GM12878 (cell line): ENCODE results near the gene FAS. TPM values are rescaled to one million over a fixed set of nuclear protein-coding genes. Genes with fewer than 3 reads are reported as not detected.

ENCODE experiments used
- ATAC-seq: fragments of 200-7000 bp; cut with Tn5 transposase; 3 replicates; pipeline ENCODE4 v1.9.1; 2020; ENCODE audit warnings: mild to moderate bottlenecking, moderate library complexity
- BruUV-seq: library from RNA; stranded (reverse); fragments of 400-500 nt; replicated peaks from 2 replicates; lab custom pipeline; 2021; lab: Mats Ljungman, UMichigan
- CTCF ChIA-PET: fragments of 300-600 bp; sonication (Branson Sonifier 250); formaldehyde crosslinking; extraction: SDS; loops from one replicate; lab custom pipeline; 2021; ENCODE audit warnings: inconsistent platforms; lab: Yijun Ruan, JAX
- POLR2A ChIA-PET: fragments of 350-600 bp; formaldehyde crosslinking; extraction: SDS; loops from one replicate; lab custom pipeline; 2021; ENCODE audit warnings: inconsistent platforms; lab: Charles Lee
- RAD21 ChIA-PET: fragments of 300-600 bp; sonication (Branson Sonifier 250); formaldehyde crosslinking; loops from one replicate; lab custom pipeline; 2023; ENCODE audit warnings: antibody characterized with exemption; ENCODE audit not compliant: unreplicated experiment; lab: Charles Lee
- SMC1A ChIA-PET: fragments of 300-600 bp; sonication (Branson Sonifier 250); formaldehyde crosslinking; loops from one replicate; lab custom pipeline; 2023; ENCODE audit not compliant: unreplicated experiment, uncharacterized antibody; lab: Charles Lee
- DNase-seq: peaks from one replicate; pipeline ENCODE4 v3.0.0-alpha.2; 2011; ENCODE audit warnings: low read depth, low spot score
- FAIRE-seq: peaks from 3 replicates; lab custom pipeline; 2011; peaks lifted over from hg19 to GRCh38; lab: Jason Lieb, UNC
- H2AFZ ChIP-seq: 2 replicates; pipeline ENCODE4 v1.6.0; 2011; ENCODE audit warnings: low read depth, low read length, control low read depth; ENCODE audit not compliant: control insufficient read depth
- H3K27ac ChIP-seq: 2 replicates; pipeline ENCODE4 v1.5.1; 2011; ENCODE audit warnings: control low read depth; ENCODE audit not compliant: control insufficient read depth, insufficient read depth
- H3K27me3 ChIP-seq, 2 experiments: replicated peaks in 1 of 2; 2 replicates each; pipeline versions ENCODE4 v1.6.0 to v1.6.1; 2011; ENCODE audit warnings: low read length in 1 of 2; ENCODE audit not compliant: control insufficient read depth in 2 of 2, insufficient read depth in 2 of 2
- H3K36me3 ChIP-seq, 2 experiments: 2 replicates each; pipeline ENCODE4 v1.5.1; 2011; ENCODE audit warnings: low read length in 1 of 2; ENCODE audit not compliant: control insufficient read depth in 2 of 2, insufficient read depth in 2 of 2
- H3K4me1 ChIP-seq: 2 replicates; pipeline ENCODE4 v1.6.1; 2011; ENCODE audit warnings: mild to moderate bottlenecking, low read length, moderate library complexity, mixed read lengths; ENCODE audit not compliant: control insufficient read depth, insufficient read depth
- H3K4me2 ChIP-seq: 2 replicates; pipeline ENCODE4 v1.6.0; 2011; ENCODE audit warnings: control low read depth; ENCODE audit not compliant: control insufficient read depth, insufficient read depth
- H3K4me3 ChIP-seq: fragments of 200-600 bp; sonication (generic); 2 replicates; pipeline ENCODE4 v1.5.1; 2016
- H3K79me2 ChIP-seq: 2 replicates; pipeline ENCODE4 v1.6.0; 2011; ENCODE audit warnings: low read length; ENCODE audit not compliant: control insufficient read depth, insufficient read depth
- H3K9ac ChIP-seq: 2 replicates; pipeline ENCODE4 v1.8.0; 2011; ENCODE audit warnings: low read length, control low read depth, mixed read lengths; ENCODE audit not compliant: control insufficient read depth, insufficient read depth
- H3K9me3 ChIP-seq: replicated peaks from 3 replicates; pipeline ENCODE4 v1.5.1; 2011; ENCODE audit warnings: mild to moderate bottlenecking, low read length; ENCODE audit not compliant: control insufficient read depth, insufficient read depth
- H4K20me1 ChIP-seq: 2 replicates; pipeline ENCODE4 v1.6.0; 2011; ENCODE audit not compliant: control insufficient read depth, insufficient read depth
- ATF3 ChIP-seq: IDR thresholded peaks from 2 replicates; pipeline ENCODE4 v1.6.1; 2011; ENCODE audit warnings: low read depth, mild to moderate bottlenecking, low read length, moderate library complexity, borderline replicate concordance; ENCODE audit errors: extremely low read depth
- CHD1 ChIP-seq: IDR thresholded peaks from 2 replicates; pipeline ENCODE4 v1.6.1; 2012; ENCODE audit warnings: low read depth, low read length, improper control_type of control experiment
- CREB1 ChIP-seq: IDR thresholded peaks from 2 replicates; pipeline ENCODE4 v1.6.1; 2012; ENCODE audit warnings: low read depth, mild to moderate bottlenecking, inconsistent platforms
- CUX1 ChIP-seq: IDR thresholded peaks from 2 replicates; pipeline ENCODE4 v1.6.1; 2012; ENCODE audit warnings: improper control_type of control experiment, low read depth, low read length; ENCODE audit not compliant: insufficient replicate concordance
- ELK1 ChIP-seq: IDR thresholded peaks from 2 replicates; pipeline ENCODE4 v1.6.1; 2012; ENCODE audit warnings: low read depth, low read length, improper control_type of control experiment
- EP300 ChIP-seq, 2 experiments: fragments of 150-350 bp in 1 of 2; IDR thresholded peaks; 2 replicates each; pipeline ENCODE4 v1.6.1; 2011 to 2012; ENCODE audit warnings: low read depth in 2 of 2, low read length in 2 of 2, borderline replicate concordance in 1 of 2, improper control_type of control experiment in 1 of 2, inconsistent platforms in 1 of 2; ENCODE audit not compliant: control insufficient read depth in 1 of 2
- JUNB ChIP-seq: IDR thresholded peaks from 2 replicates; pipeline ENCODE4 v1.6.1; 2016; ENCODE audit warnings: antibody characterized with exemption, mild to moderate bottlenecking
- MTA3 ChIP-seq: IDR thresholded peaks from 2 replicates; pipeline ENCODE4 v1.6.1; 2012; ENCODE audit warnings: low read length, inconsistent platforms, borderline replicate concordance
- MXI1 ChIP-seq: fragments of 150-350 bp; IDR thresholded peaks from 2 replicates; pipeline ENCODE4 v1.6.1; 2011; ENCODE audit warnings: low read depth, mild to moderate bottlenecking, inconsistent platforms, low read length, improper control_type of control experiment
- MYB ChIP-seq: fragments of 150-350 bp; IDR thresholded peaks from 2 replicates; pipeline ENCODE4 v1.6.1; 2014; ENCODE audit warnings: mild to moderate bottlenecking, low read depth, low read length, borderline replicate concordance
- NFIC ChIP-seq: IDR thresholded peaks from 2 replicates; pipeline ENCODE4 v1.6.1; 2012; ENCODE audit warnings: low read depth, mild to moderate bottlenecking, inconsistent platforms, low read length, moderate library complexity
- NR2F1 ChIP-seq: fragments of 450-650 bp; conservative IDR thresholded peaks from 2 replicates; pipeline ENCODE4 v1.6.1; 2017; ENCODE audit warnings: mild to moderate bottlenecking
- POLR2AphosphoS2 ChIP-seq: IDR thresholded peaks from 2 replicates; pipeline ENCODE4 v1.6.1; 2011; ENCODE audit warnings: low read depth, mild to moderate bottlenecking, low read length, improper control_type of control experiment, moderate library complexity
- RELA ChIP-seq: fragments of 450-650 bp; IDR thresholded peaks from 2 replicates; pipeline ENCODE4 v1.8.0; 2014; ENCODE audit warnings: borderline replicate concordance; ENCODE audit not compliant: partially characterized antibody
- SMAD1 ChIP-seq: fragments of 450-650 bp; IDR thresholded peaks from 2 replicates; pipeline ENCODE4 v1.6.1; 2018; ENCODE audit warnings: mild to moderate bottlenecking, low read depth; ENCODE audit not compliant: partially characterized antibody
- TARDBP ChIP-seq: IDR thresholded peaks from 2 replicates; pipeline ENCODE4 v1.6.1; 2016; ENCODE audit warnings: borderline replicate concordance
- USF2 ChIP-seq: IDR thresholded peaks from 2 replicates; pipeline ENCODE4 v1.6.1; 2011; ENCODE audit warnings: low read depth, low read length, improper control_type of control experiment, borderline replicate concordance
- YY1 ChIP-seq: IDR thresholded peaks from 2 replicates; pipeline ENCODE4 v1.6.1; 2011; ENCODE audit warnings: low read depth, mild to moderate bottlenecking, low read length
- WGBS: methylation state at CpG from one replicate; pipeline ENCODE4 v1.1.6; 2016; ENCODE audit warnings: low lambda C conversion rate; ENCODE audit not compliant: insufficient replicate concordance, insufficient coverage; ENCODE audit errors: missing lambda C conversion rate; 5-methylcytosine and 5-hydroxymethylcytosine counted together
- in situ Hi-C: fragments of 300-500 bp; cut with MboI; formaldehyde crosslinking; loops from 9 replicates; pipeline ENCODE4 v1.14.3; 2018; ENCODE audit warnings: mixed read lengths
- intact Hi-C: fragments of 100-400 bp; cut with micrococcal nuclease; formaldehyde crosslinking; loops from one replicate; pipeline ENCODE4 v1.14.2; 2022; ENCODE audit not compliant: unreplicated experiment
- polyA plus RNA-seq, 11 experiments: library from polyadenylated mRNA; depleted of rRNA in 4 of 11; unstranded in 6 of 11; stranded (reverse) in 5 of 11; fragments of >200 nt; fragmentation: Nextera tagmentation in 4 of 11; fragmentation: Illumina TruSeq in 1 of 11; extraction: Ambion mirVana in 4 of 11; extraction: Trizol in 1 of 11; gene quantifications; 1 replicate in 1 of 11; 2 replicates in 10 of 11; pipeline versions ENCODE4 v1.2.1 to v1.2.3, GENCODE V29; 2011 to 2016; ENCODE audit warnings: inconsistent platforms in 2 of 11, missing spikeins in 2 of 11, low read depth in 1 of 11
- total RNA-seq, 4 experiments: library from RNA; depleted of rRNA in 3 of 4; stranded (reverse); fragments of >200 nt in 3 of 4; fragmentation: Illumina TruSeq in 1 of 4; extraction: Trizol in 1 of 4; gene quantifications; 2 replicates each; pipeline versions ENCODE4 v1.2.1 to v1.2.3, GENCODE V29; 2013 to 2021

The FAS gene
- total and polyA plus RNA-seq, 10 of the 15 experiments (the other 5 are each of a cell fraction or from before 2014, with no cell fraction given), result 50.1 to 147 (median 69.9) TPM

DNA sequence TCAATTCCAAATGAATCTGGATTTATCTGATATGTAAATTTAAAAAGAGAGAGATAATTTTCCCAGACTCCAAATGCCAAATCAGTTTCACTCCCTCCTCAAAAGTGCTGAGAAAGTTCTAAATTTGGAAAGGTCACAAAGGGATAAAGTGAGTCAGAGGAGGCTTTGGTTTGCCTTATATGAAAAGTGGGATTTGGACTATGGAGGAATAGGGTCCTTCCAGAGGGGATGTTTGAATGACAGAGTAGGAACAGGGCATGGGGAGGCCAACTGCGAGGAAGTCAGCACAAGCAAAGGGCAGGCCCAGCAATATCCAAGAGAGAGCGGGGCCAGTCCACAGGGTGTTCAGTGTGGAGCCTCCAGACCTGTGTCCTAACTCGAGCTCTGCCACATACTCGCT lies 9.8 kb upstream of the FAS start:
- FAIRE-seq, result no peak
- intact Hi-C loops, result no loop called here
- Histone ChIP-seq H3K79me2 (no peaks in the 10 kb centered on the region), H3K4me2 (no peak overlapping the region), H3K4me3 (no peak overlapping the region), H3K4me1 (no peaks in the 10 kb centered on the region), H2AFZ (no peak overlapping the region), H3K27ac (no peak overlapping the region), H3K9ac (no peak overlapping the region), H4K20me1 (no peaks in the 10 kb centered on the region), H3K27me3 (no peaks in the 10 kb centered on the region), H3K9me3 (no peaks in the 10 kb centered on the region), H3K36me3 (no peaks in the 10 kb centered on the region)
- in situ Hi-C loops, result loop anchor here (5.0 kb wide), 1 partner anchor 43 kb away; no protein-coding TSS in a partner anchor
- RAD21 ChIA-PET, result no interaction called here
- BruUV-seq, result no TSS peak
- SMC1A ChIA-PET, result interaction anchor here (1.2 kb wide), 1 partner anchor 9 kb away, joined by 3 read pairs; the partner anchor contains the start of gene FAS
- WGBS, result 96% methylated on average over 3 of the region's 4 CpGs
- CTCF ChIA-PET, result interaction anchor here (0.7 to 1.4 kb wide), 4 partner anchors 36 to 614 kb away, joined by 3 to 4 read pairs (median 3); no protein-coding TSS in a partner anchor
- no peak for DNase-seq
- POLR2A ChIA-PET, result interaction anchor here (0.5 kb wide), 1 partner anchor 54 kb away, joined by 4 read pairs; no protein-coding TSS in a partner anchor
- no peak for ATAC-seq
- TF ChIP-seq MTA3, result no peak
- no peak for TF ChIP-seq SMAD1
- TF ChIP-seq ATF3, result no peak
- no peak for TF ChIP-seq YY1
- no peak for TF ChIP-seq ELK1
- TF ChIP-seq CREB1, result no peak
- TF ChIP-seq POLR2AphosphoS2, result no peak
- no peak for TF ChIP-seq JUNB
- TF ChIP-seq CUX1, result no peak
- TF ChIP-seq USF2, result no peak
- TF ChIP-seq RELA, result no peak
- TF ChIP-seq NR2F1, result no peak
- no peak for TF ChIP-seq EP300 (IDR thresholded peaks at IDR 0.05; ENCODE audit: borderline replicate concordance in 1 of 2, control insufficient read depth in 1 of 2, low read depth in 2 of 2, low read length in 2 of 2)
- no peak for TF ChIP-seq NFIC
- no peak for TF ChIP-seq MXI1
- no peak for TF ChIP-seq TARDBP
- TF ChIP-seq MYB, result no peak
- TF ChIP-seq CHD1, result no peak
